HepG2 (cell line): Measurements from ENCODE around the gene SYT9. TPM values are rescaled to one million over a fixed set of nuclear protein-coding genes. Genes with fewer than 3 reads are reported as not detected.

Source experiments
- ATAC-seq: fragments of 200-7000 bp; cut with Tn5 transposase; 3 replicates; pipeline ENCODE4 v1.9.1; 2020; ENCODE audit warnings: mild to moderate bottlenecking, moderate library complexity
- BruUV-seq: library from RNA; stranded (reverse); fragments of 400-500 nt; replicated peaks from 2 replicates; lab custom pipeline; 2021; lab: Mats Ljungman, UMichigan
- CTCF ChIA-PET: fragments of 300-600 bp; formaldehyde crosslinking; extraction: SDS; loops from one replicate; lab custom pipeline; 2021; ENCODE audit warnings: low total read pairs, inconsistent platforms, low intra/inter-chr PET ratio; lab: Yijun Ruan, JAX
- POLR2A ChIA-PET: fragments of 350-600 bp; sonication (Branson Sonifier 250); formaldehyde crosslinking; loops from one replicate; lab custom pipeline; 2020; ENCODE audit warnings: antibody characterized with exemption, inconsistent platforms; lab: Yijun Ruan, JAX
- DNase-seq: peaks from one replicate; pipeline ENCODE4 v3.0.0-alpha.2; 2015; ENCODE audit warnings: low spot score
- FAIRE-seq: peaks from 3 replicates; lab custom pipeline; 2011; peaks lifted over from hg19 to GRCh38; lab: Jason Lieb, UNC
- H2AFZ ChIP-seq: one replicate; pipeline ENCODE4 v1.6.1; 2011; ENCODE audit warnings: low read length, inconsistent platforms
- H3K27ac ChIP-seq: fragments of 300-600 bp; 3 replicates; pipeline ENCODE4 v1.8.0; 2011; ENCODE audit warnings: mixed run types, mild to moderate bottlenecking, mixed read lengths, low read length, inconsistent platforms; ENCODE audit not compliant: insufficient read depth; ENCODE audit errors: extremely low read length
- H3K27me3 ChIP-seq, 2 experiments: fragments of 200-600 bp in 1 of 2; 2 replicates in 1 of 2; 3 replicates in 1 of 2; pipeline versions ENCODE4 v1.6.0 to v1.8.0; 2011; ENCODE audit warnings: low read length in 2 of 2, mild to moderate bottlenecking in 2 of 2, moderate library complexity in 2 of 2, inconsistent platforms in 1 of 2; ENCODE audit not compliant: insufficient read depth in 2 of 2, control insufficient read depth in 1 of 2
- H3K36me3 ChIP-seq, 2 experiments: fragments of 200-600 bp in 1 of 2; replicated peaks in 1 of 2; 2 replicates in 1 of 2; 3 replicates in 1 of 2; pipeline versions ENCODE4 v1.5.1 to v1.8.0; 2011; ENCODE audit warnings: low read length in 2 of 2, inconsistent platforms in 1 of 2; ENCODE audit not compliant: insufficient read depth in 2 of 2, control insufficient read depth in 1 of 2
- H3K4me1 ChIP-seq: 2 replicates; pipeline ENCODE4 v1.5.1; 2012; ENCODE audit warnings: low read length, inconsistent platforms; ENCODE audit not compliant: insufficient read depth
- H3K4me2 ChIP-seq: 2 replicates; pipeline ENCODE4 v1.6.0; 2011; ENCODE audit warnings: low read depth, low read length, inconsistent platforms
- H3K4me3 ChIP-seq, 3 experiments: fragments of 200-600 bp in 1 of 3; sonication (generic), shearing (Covaris generic) in 1 of 3; replicated peaks in 1 of 3; 2 replicates each; pipeline ENCODE4 v1.5.1; 2011 to 2016; ENCODE audit warnings: low read length in 3 of 3, inconsistent platforms in 2 of 3, low read depth in 2 of 3, mild to moderate bottlenecking in 2 of 3, control low read depth in 1 of 3, mixed read lengths in 1 of 3; ENCODE audit not compliant: insufficient read depth in 1 of 3
- H3K79me2 ChIP-seq: one replicate; pipeline ENCODE4 v1.6.1; 2011; ENCODE audit warnings: low read length, inconsistent platforms; ENCODE audit not compliant: insufficient read depth
- H3K9ac ChIP-seq: 2 replicates; pipeline ENCODE4 v1.6.0; 2011; ENCODE audit warnings: mild to moderate bottlenecking, low read depth, low read length, inconsistent platforms; ENCODE audit not compliant: insufficient read depth
- H3K9me3 ChIP-seq: 2 replicates; pipeline ENCODE4 v1.5.1; 2012; ENCODE audit warnings: mild to moderate bottlenecking, low read length
- H4K20me1 ChIP-seq: 2 replicates; pipeline ENCODE4 v1.6.0; 2011; ENCODE audit warnings: inconsistent platforms, mild to moderate bottlenecking, low read length, moderate library complexity; ENCODE audit not compliant: insufficient read depth
- BATF2 ChIP-seq: sonication (generic); formaldehyde crosslinking; IDR thresholded peaks from 2 replicates; pipeline ENCODE4 v1.8.0; 2022; ENCODE audit warnings: mild to moderate bottlenecking, missing genetic modification reagents, moderate library complexity
- BORCS8-MEF2B ChIP-seq: sonication (generic); formaldehyde crosslinking; IDR thresholded peaks from 2 replicates; pipeline ENCODE4 v1.8.0; 2022; ENCODE audit warnings: mild to moderate bottlenecking, missing genetic modification reagents
- DR1 ChIP-seq: sonication (generic); formaldehyde crosslinking; IDR thresholded peaks from 2 replicates; pipeline ENCODE4 v1.8.0; 2021; ENCODE audit warnings: mild to moderate bottlenecking, missing genetic modification reagents, inconsistent platforms
- HNRNPH1 ChIP-seq: fragments of 200-400 bp; formaldehyde crosslinking; optimal IDR thresholded peaks from 2 replicates; pipeline ENCODE3; 2017; ENCODE audit warnings: mild to moderate bottlenecking, low read depth, low read length
- MXI1 ChIP-seq: IDR thresholded peaks from 3 replicates; pipeline ENCODE4 v1.6.1; 2012; ENCODE audit warnings: low read depth, low read length, inconsistent platforms, borderline replicate concordance
- RAD21 ChIP-seq: fragments of 450-650 bp; formaldehyde crosslinking; IDR thresholded peaks from 2 replicates; pipeline ENCODE4 v1.5.0; 2020; ENCODE audit warnings: mild to moderate bottlenecking
- SIN3B ChIP-seq: fragments of 150-350 bp; IDR thresholded peaks from 2 replicates; pipeline ENCODE4 v1.6.1; 2014; ENCODE audit warnings: low read length
- TEF ChIP-seq: sonication (generic); formaldehyde crosslinking; IDR thresholded peaks from 2 replicates; pipeline ENCODE4 v1.5.0; 2020; ENCODE audit warnings: missing genetic modification reagents
- UBTF ChIP-seq: sonication (generic); formaldehyde crosslinking; IDR thresholded peaks from 2 replicates; pipeline ENCODE4 v1.4.0; 2020; ENCODE audit warnings: mild to moderate bottlenecking, missing genetic modification reagents
- ZIK1 ChIP-seq: sonication (generic); formaldehyde crosslinking; IDR thresholded peaks from 2 replicates; pipeline ENCODE4 v1.5.0; 2020; ENCODE audit warnings: mild to moderate bottlenecking, low read depth, missing genetic modification reagents, borderline replicate concordance
- ZKSCAN5 ChIP-seq: sonication (generic); formaldehyde crosslinking; IDR thresholded peaks from 2 replicates; pipeline ENCODE4 v1.5.1; 2020; ENCODE audit warnings: mild to moderate bottlenecking, missing genetic modification reagents
- ZNF205 ChIP-seq: IDR thresholded peaks from 2 replicates; pipeline ENCODE4 v1.6.1; 2018; ENCODE audit warnings: missing biosample characterization, missing genetic modification reagents
- ZNF574 ChIP-seq: sonication (generic); formaldehyde crosslinking; IDR thresholded peaks from 2 replicates; pipeline ENCODE4 v1.4.0; 2020; ENCODE audit warnings: missing genetic modification reagents
- WGBS: methylation state at CpG from one replicate; pipeline ENCODE4 v1.1.6; 2017; ENCODE audit warnings: low lambda C conversion rate; 5-methylcytosine and 5-hydroxymethylcytosine counted together
- in situ Hi-C: cut with HindIII; loops from 2 replicates; pipeline ENCODE4 v1.10.0; 2017; ENCODE audit warnings: low pct_unique_long_range_greater_than_20kb; ENCODE audit not compliant: extremely low pct_ligation_motif_present
- intact Hi-C: fragments of 100-400 bp; cut with micrococcal nuclease; formaldehyde crosslinking; loops from one replicate; pipeline ENCODE4 v1.10.0; 2022; ENCODE audit not compliant: unreplicated experiment
- polyA plus RNA-seq, 8 experiments: library from polyadenylated mRNA; depleted of rRNA in 3 of 8; stranded (reverse) in 7 of 8; unstranded in 1 of 8; fragments of >200 nt; fragmentation: Illumina TruSeq in 4 of 8; extraction: Trizol in 4 of 8; gene quantifications; 2 replicates each; pipeline versions ENCODE4 v1.2.1 to v1.2.3, GENCODE V29; 2011 to 2016; ENCODE audit warnings: low read depth in 4 of 8, missing spikeins in 1 of 8, mixed read lengths in 1 of 8; ENCODE audit not compliant: insufficient read depth in 1 of 8
- total RNA-seq, 5 experiments: library from RNA; depleted of rRNA; stranded (reverse); fragments of >200 nt; fragmentation: Illumina TruSeq; extraction: Trizol; gene quantifications; 2 replicates each; pipeline ENCODE4 v1.2.3, GENCODE V29; 2016; ENCODE audit warnings: low read depth in 1 of 5

The SYT9 gene
- total and polyA plus RNA-seq, 2 of the 13 experiments (the other 11 are each of a cell fraction or from before 2014, with no cell fraction given): not detected

- TF ChIP-seq UBTF (CRISPR knock-in tag): peak; percentile 56; the same call in 1 of the 2 replicates
- TF ChIP-seq ZNF574 (CRISPR knock-in tag): peak; percentile 47
These were observed at the start of gene SYT9 (continued) for GRCh38 chr11:7251836-7252682.

GRCh38 chr11:7202412-7202811, 49.3 kb upstream of the SYT9 start:
- Histone ChIP-seq H3K4me2 (no peak overlapping the region), H3K9me3 (no peaks in the 10 kb centered on the region), H2AFZ (no peak overlapping the region), H3K9ac (no peak overlapping the region), H3K4me1 (no peaks in the 10 kb centered on the region), H3K27me3 (peaks cover 0 to 2% of the 10 kb centered on the region in 2 experiments; a peak in 1 of 5 replicates), H3K79me2 (no peaks in the 10 kb centered on the region), H3K36me3 (no peaks in the 10 kb centered on the region), H4K20me1 (no peaks in the 10 kb centered on the region), H3K27ac (no peak overlapping the region), H3K4me3 (no peak overlapping the region)
- in situ Hi-C loops (no loop called here), intact Hi-C loops (no loop called here)
- ChIA-PET CTCF (no interaction called here), POLR2A (no interaction called here)
- FAIRE-seq (no peak), ATAC-seq (no peak), DNase-seq (no peak)
- WGBS: 0% methylated on average over 3 of the region's 3 CpGs
- TF ChIP-seq MXI1: no peak
- TF ChIP-seq HNRNPH1: no peak
- TF ChIP-seq SIN3B: no peak
- TF ChIP-seq BATF2 (CRISPR knock-in tag): no peak
- no peak for TF ChIP-seq BORCS8-MEF2B (CRISPR knock-in tag)
- no peak for TF ChIP-seq ZIK1 (CRISPR knock-in tag)
- TF ChIP-seq TEF (CRISPR knock-in tag): no peak
- TF ChIP-seq ZKSCAN5 (CRISPR knock-in tag): no peak
- no peak for TF ChIP-seq ZNF205 (CRISPR knock-in tag)
- no peak for TF ChIP-seq RAD21 (CRISPR knock-in tag)
- TF ChIP-seq DR1 (CRISPR knock-in tag): no peak
- BruUV-seq: no TSS peak
